IMR-90 (cell line): ENCODE results near the gene ITPR3. TPM values are rescaled to one million over a fixed set of nuclear protein-coding genes. Genes with fewer than 3 reads are reported as not detected.

Experiments used
- ATAC-seq: fragments of 200-7000 bp; cut with Tn5 transposase; 2 replicates; pipeline ENCODE4 v1.9.1; 2020; ENCODE audit warnings: low read depth, mild to moderate bottlenecking, moderate library complexity
- BruUV-seq: library from RNA; stranded (reverse); fragments of 400-500 nt; replicated peaks from 2 replicates; lab custom pipeline; 2021; lab: Mats Ljungman, UMichigan
- CTCF ChIA-PET: fragments of 300-600 bp; formaldehyde crosslinking; extraction: SDS; loops from one replicate; lab custom pipeline; 2021; ENCODE audit warnings: antibody characterized with exemption; lab: Yijun Ruan, JAX
- POLR2A ChIA-PET: fragments of 300-600 bp; sonication (Branson Sonifier 250); formaldehyde crosslinking; loops from one replicate; lab custom pipeline; 2022; ENCODE audit warnings: antibody characterized with exemption; ENCODE audit not compliant: unreplicated experiment; lab: Charles Lee
- DNase-seq: peaks from one replicate; pipeline ENCODE4 v3.0.0; 2013
- H2AFZ ChIP-seq: replicated peaks from 2 replicates; pipeline ENCODE3; 2013; ENCODE audit warnings: low read length, mild to moderate bottlenecking; ENCODE audit not compliant: poor library complexity
- H2AK5ac ChIP-seq: 2 replicates; pipeline ENCODE4 v1.6.1; 2013; ENCODE audit warnings: low read depth, low read length, inconsistent platforms
- H2AK9ac ChIP-seq: replicated peaks from 2 replicates; pipeline ENCODE3; 2013; ENCODE audit warnings: mild to moderate bottlenecking, low read depth, low read length, moderate library complexity; ENCODE audit not compliant: poor library complexity
- H2BK120ac ChIP-seq: 2 replicates; pipeline ENCODE4 v1.6.1; 2013; ENCODE audit warnings: low read depth, low read length, inconsistent platforms
- H2BK15ac ChIP-seq: 3 replicates; pipeline ENCODE4 v1.6.1; 2013; ENCODE audit warnings: low read depth, low read length, inconsistent platforms
- H2BK20ac ChIP-seq: 2 replicates; pipeline ENCODE4 v1.6.1; 2013; ENCODE audit warnings: low read depth, mild to moderate bottlenecking, inconsistent platforms, low read length, moderate library complexity
- H2BK5ac ChIP-seq: 2 replicates; pipeline ENCODE4 v1.6.1; 2013; ENCODE audit warnings: mild to moderate bottlenecking, low read depth, low read length, inconsistent platforms; ENCODE audit not compliant: poor library complexity, severe bottlenecking
- H3K14ac ChIP-seq: replicated peaks from 2 replicates; pipeline ENCODE4 v1.6.1; 2013; ENCODE audit warnings: low read depth, low read length, inconsistent platforms
- H3K18ac ChIP-seq: 2 replicates; pipeline ENCODE4 v1.6.1; 2013; ENCODE audit warnings: low read depth, low read length, control low read depth
- H3K23ac ChIP-seq: 2 replicates; pipeline ENCODE4 v1.6.1; 2013; ENCODE audit warnings: low read depth, low read length, inconsistent platforms
- H3K27ac ChIP-seq: 2 replicates; pipeline ENCODE4 v1.5.1; 2013; ENCODE audit warnings: mild to moderate bottlenecking, control low read depth, low read length; ENCODE audit not compliant: insufficient read depth
- H3K27me3 ChIP-seq: 2 replicates; pipeline ENCODE4 v1.6.1; 2013; ENCODE audit warnings: low read length; ENCODE audit not compliant: control insufficient read depth, insufficient read depth
- H3K36me3 ChIP-seq: 2 replicates; pipeline ENCODE4 v1.6.1; 2013; ENCODE audit warnings: low read length, mixed read lengths; ENCODE audit not compliant: control insufficient read depth, insufficient read depth
- H3K4ac ChIP-seq: 2 replicates; pipeline ENCODE4 v1.6.1; 2013; ENCODE audit warnings: low read depth, low read length, inconsistent platforms
- H3K4me1 ChIP-seq: 2 replicates; pipeline ENCODE4 v1.6.1; 2013; ENCODE audit warnings: low read length, mixed read lengths; ENCODE audit not compliant: control insufficient read depth, insufficient read depth
- H3K4me2 ChIP-seq: 2 replicates; pipeline ENCODE4 v1.6.1; 2013; ENCODE audit warnings: low read depth, mild to moderate bottlenecking, control low read depth, low read length, moderate library complexity
- H3K4me3 ChIP-seq: 2 replicates; pipeline ENCODE4 v1.5.1; 2013; ENCODE audit warnings: low read depth, mild to moderate bottlenecking, control low read depth, low read length, moderate library complexity; ENCODE audit not compliant: insufficient read depth
- H3K56ac ChIP-seq: 2 replicates; pipeline ENCODE4 v1.6.1; 2013; ENCODE audit warnings: low read length, inconsistent platforms; ENCODE audit not compliant: insufficient read depth; ENCODE audit errors: extremely low read depth
- H3K79me1 ChIP-seq, 2 experiments: 2 replicates each; pipeline ENCODE4 v1.6.1; 2013; ENCODE audit warnings: low read length in 2 of 2, inconsistent platforms in 1 of 2, low read depth in 1 of 2
- H3K9ac ChIP-seq: 2 replicates; pipeline ENCODE4 v1.6.1; 2013; ENCODE audit warnings: low read depth, low read length, control low read depth
- H3K9me1 ChIP-seq: 2 replicates; pipeline ENCODE4 v1.6.1; 2013; ENCODE audit warnings: low read length, inconsistent platforms; ENCODE audit not compliant: insufficient read depth
- H3K9me3 ChIP-seq: 2 replicates; pipeline ENCODE4 v1.6.1; 2013; ENCODE audit warnings: low read length; ENCODE audit not compliant: control insufficient read depth, insufficient read depth
- H4K20me1 ChIP-seq: 2 replicates; pipeline ENCODE4 v1.6.1; 2013; ENCODE audit warnings: low read length, inconsistent platforms; ENCODE audit not compliant: insufficient read depth
- H4K5ac ChIP-seq: 2 replicates; pipeline ENCODE4 v1.6.1; 2013; ENCODE audit warnings: mild to moderate bottlenecking, low read depth, low read length, control low read depth
- H4K8ac ChIP-seq, 2 experiments: 2 replicates each; pipeline ENCODE4 v1.6.1; 2013; ENCODE audit warnings: low read depth in 2 of 2, low read length in 2 of 2, control low read depth in 1 of 2, inconsistent platforms in 1 of 2
- H4K91ac ChIP-seq: 2 replicates; pipeline ENCODE4 v1.6.1; 2013; ENCODE audit warnings: low read depth, low read length, inconsistent platforms; ENCODE audit not compliant: insufficient read depth
- CHD1 ChIP-seq: IDR thresholded peaks from 2 replicates; pipeline ENCODE4 v1.6.1; 2012; ENCODE audit warnings: low read depth, low read length, improper control_type of control experiment
- ELK1 ChIP-seq: fragments of 150-350 bp; IDR thresholded peaks from 2 replicates; pipeline ENCODE4 v1.6.1; 2016; ENCODE audit warnings: low read depth, mild to moderate bottlenecking, low read length, moderate library complexity, borderline replicate concordance
- FOS ChIP-seq: fragments of 150-350 bp; IDR thresholded peaks from 2 replicates; pipeline ENCODE4 v1.6.1; 2016; ENCODE audit warnings: low read depth, low read length
- MAFK ChIP-seq: IDR thresholded peaks from 2 replicates; pipeline ENCODE4 v1.6.1; 2012; ENCODE audit warnings: low read depth, low read length, improper control_type of control experiment
- MXI1 ChIP-seq: IDR thresholded peaks from 2 replicates; pipeline ENCODE4 v1.6.1; 2012; ENCODE audit warnings: low read depth, mild to moderate bottlenecking, low read length, moderate library complexity, borderline replicate concordance
- RAD21 ChIP-seq: IDR thresholded peaks from 2 replicates; pipeline ENCODE4 v1.6.1; 2012; ENCODE audit warnings: low read length, improper control_type of control experiment
- SMC3 ChIP-seq: fragments of 150-350 bp; IDR thresholded peaks from 2 replicates; pipeline ENCODE4 v1.6.1; 2016; ENCODE audit warnings: low read depth, mild to moderate bottlenecking, antibody characterized with exemption, low read length, moderate library complexity
- WGBS, 2 experiments: methylation state at CpG; one replicate each; pipeline versions ENCODE4 v1.1.5 to v1.1.7; 2013; ENCODE audit warnings: missing lambda C conversion rate in 2 of 2; ENCODE audit not compliant: insufficient read length in 1 of 2; ENCODE audit errors: extremely low coverage in 2 of 2; 5-methylcytosine and 5-hydroxymethylcytosine counted together
- dilution Hi-C: fragments of 300-500 bp; cut with HindIII; formaldehyde crosslinking; loops from one replicate; pipeline ENCODE4 v1.14.3; 2018; ENCODE audit warnings: low sequenced_read_pairs; ENCODE audit not compliant: unreplicated experiment
- in situ Hi-C: fragments of 300-500 bp; cut with MboI; formaldehyde crosslinking; loops from 3 replicates; pipeline ENCODE4 v1.14.3; 2019; ENCODE audit warnings: low sequenced_read_pairs, inconsistent platforms, mixed read lengths
- intact Hi-C: fragments of 100-400 bp; cut with micrococcal nuclease; formaldehyde crosslinking; loops from 2 replicates; pipeline ENCODE4 v1.10.0; 2022
- polyA plus RNA-seq, 3 experiments: library from polyadenylated mRNA; depleted of rRNA; stranded (reverse); fragments of >200 nt; gene quantifications; 2 replicates each; pipeline ENCODE4 v1.2.3, GENCODE V29; 2012; ENCODE audit warnings: low replicate concordance in 1 of 3
- total RNA-seq: library from RNA; depleted of rRNA; stranded (reverse); fragments of >200 nt; gene quantifications from 2 replicates; pipeline ENCODE4 v1.2.3, GENCODE V29; 2012

Gene ITPR3
- total and polyA plus RNA-seq, 2 of the 4 experiments (the other 2 are of a cell fraction) = 1.6 to 3.7 TPM

- Histone ChIP-seq H2AFZ (no peak overlapping the region), H4K91ac (no peak overlapping the region), H2BK15ac (no peak overlapping the region), H4K20me1 (peaks cover 3% of the 10 kb centered on the region; the same call in 1 of the 2 replicates), H4K8ac (no peak overlapping the region), H3K4me2 (no peak overlapping the region), H2BK120ac (no peak overlapping the region), H3K4me3 (no peak overlapping the region), H2BK20ac (no peak overlapping the region), H3K27me3 (no peaks in the 10 kb centered on the region), H3K23ac (no peak overlapping the region), H3K14ac (no peak overlapping the region), H3K9me3 (no peaks in the 10 kb centered on the region), H3K79me1 (peaks cover 11 to 39% of the 10 kb centered on the region in 2 experiments), H3K18ac (no peak overlapping the region), H3K9ac (no peak overlapping the region), H2AK5ac (no peak overlapping the region), H3K27ac (no peak overlapping the region), H3K36me3 (peaks cover 28% of the 10 kb centered on the region), H2BK5ac (no peak overlapping the region), H3K9me1 (peaks cover 6% of the 10 kb centered on the region; the same call in 1 of the 2 replicates), H3K4ac (no peak overlapping the region), H3K56ac (no peak overlapping the region), H2AK9ac (no peak overlapping the region), H3K4me1 (peaks cover 6% of the 10 kb centered on the region), H4K5ac (no peak overlapping the region)
- DNase-seq = no peak
- intact Hi-C loops (no loop called here), in situ Hi-C loops (no loop called here), dilution Hi-C loops (no loop called here)
- WGBS, 2 experiments = 87% methylated on average over 7 of the region's 8 CpGs; no CpG with 5 or more reads in 1 of the 2 experiments
- POLR2A ChIA-PET = no interaction called here
- CTCF ChIA-PET = no interaction called here
- no peak for TF ChIP-seq MAFK
- TF ChIP-seq MXI1 = no peak
- no peak for TF ChIP-seq SMC3
- TF ChIP-seq FOS = no peak
- TF ChIP-seq ELK1 = no peak
- TF ChIP-seq CHD1 = no peak
- TF ChIP-seq RAD21 = no peak
- no peak for ATAC-seq
- no TSS peak for BruUV-seq
Observed at GRCh38 chr6:33575211-33575610, 45.9 kb upstream of the ITPR3 start.
